Renal pelvis (tissue), 4 donors: ENCODE measurements around the gene CDC42. TPM values are rescaled to one million over a fixed set of nuclear protein-coding genes. Genes with fewer than 3 reads are reported as not detected.
"Not testable (repeated sequence)": the region's sequence is repeated elsewhere in the genome, so short reads cannot be mapped to it uniquely, and the experiment has no call there.

Experiments
- DNase-seq: peaks from one replicate; pipeline ENCODE4 v3.0.0-alpha.2; 2013
- polyA plus RNA-seq, 3 donors: library from polyadenylated mRNA; unstranded; fragments of 120-200 nt; gene quantifications; one replicate each; pipeline ENCODE4 v1.2.1, GENCODE V29; 2013; ENCODE audit not compliant: insufficient read length in 3 of 3

Gene CDC42
- polyA plus RNA-seq, 3 donors: 329 to 369 (median 366) TPM

GRCh38 chr1:22057861-22058260, 5.4 kb downstream of the CDC42 start:
- no peak for DNase-seq

GRCh38 chr1:22064751-22065402, 12.4 kb downstream of the CDC42 start:
- DNase-seq: no peak

- DNase-seq: no peak
Observed at GRCh38 chr1:22071511-22071910, 19.0 kb downstream of the CDC42 start.

GRCh38 chr1:22074803-22075202, 22.3 kb downstream of the CDC42 start:
- DNase-seq: no peak

- no peak for DNase-seq
Observed at GRCh38 chr1:22075718-22076117, 23.2 kb downstream of the CDC42 start.

- no peak for DNase-seq
Observed at GRCh38 chr1:22076346-22076745, 23.8 kb downstream of the CDC42 start.

- no peak for DNase-seq
Observed at GRCh38 chr1:22077728-22078127, 25.2 kb downstream of the CDC42 start.

GRCh38 chr1:22078133-22078532, 25.6 kb downstream of the CDC42 start:
- no peak for DNase-seq

GRCh38 chr1:22080191-22080590, 27.7 kb downstream of the CDC42 start:
- no peak for DNase-seq

- DNase-seq: no peak
Observed at GRCh38 chr1:22088331-22088730, 35.8 kb downstream of the CDC42 start.

- no peak for DNase-seq
Observed at GRCh38 chr1:22089134-22089571, 36.6 kb downstream of the CDC42 start.

GRCh38 chr1:22089787-22090186, 37.3 kb downstream of the CDC42 start:
- DNase-seq: no peak

- no peak for DNase-seq
Observed at GRCh38 chr1:22090867-22091266, 38.4 kb downstream of the CDC42 start.

- DNase-seq: not testable (repeated sequence)
Observed at GRCh38 chr1:22092026-22092768, 39.7 kb downstream of the CDC42 start.

GRCh38 chr1:22093513-22093912, 41.0 kb downstream of the CDC42 start:
- no peak for DNase-seq

GRCh38 chr1:22096036-22096435, 43.5 kb downstream of the CDC42 start:
- no peak for DNase-seq

- DNase-seq: no peak
Observed at GRCh38 chr1:22096463-22096862, 44.0 kb downstream of the CDC42 start.

GRCh38 chr1:22098752-22099151, 46.2 kb downstream of the CDC42 start:
- no peak for DNase-seq

- no peak for DNase-seq
Observed at GRCh38 chr1:22100168-22100567, 47.7 kb downstream of the CDC42 start.

GRCh38 chr1:22101199-22101598, 48.7 kb downstream of the CDC42 start:
- DNase-seq: no peak

- no peak for DNase-seq
Observed at GRCh38 chr1:22101995-22102394, 49.5 kb downstream of the CDC42 start.

- DNase-seq: no peak
Observed at GRCh38 chr1:22102746-22103145, 50.2 kb downstream of the CDC42 start.

GRCh38 chr1:22104094-22104493, 51.6 kb downstream of the CDC42 start:
- DNase-seq: no peak
